ENCODE results near the gene VWA8.

The VWA8 gene

DNA sequence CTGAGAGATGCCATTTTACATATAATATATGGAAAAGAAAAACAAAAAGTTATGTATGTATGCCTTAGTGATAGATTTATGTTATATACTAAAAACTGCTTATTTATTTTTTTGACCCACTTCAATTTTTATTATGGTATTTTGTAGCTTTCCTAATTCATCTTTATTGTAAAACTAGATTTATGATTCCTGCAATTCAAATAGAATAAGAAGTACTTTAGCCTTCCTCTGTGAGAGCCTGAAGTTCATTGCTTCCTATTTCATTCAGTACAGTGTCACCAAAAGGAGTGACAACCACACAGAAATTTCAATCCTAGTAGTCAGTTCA, 345.4 kb downstream of the VWA8 start:
- Histone ChIP-seq H3K9me3 (ENCODE audit: insufficient read depth, low read length) (no peaks in the 10 kb centered on the region), H3K4me1 (ENCODE audit: low read length) (no peaks in the 10 kb centered on the region), H3K9ac (ENCODE audit: low read length) (no peak overlapping the region), H3K27me3 (ENCODE audit: low read depth, low read length) (no peaks in the 10 kb centered on the region), H3K4me3 (ENCODE audit: low read length) (no peak overlapping the region), H3K4me2 (ENCODE audit: low read length) (no peak overlapping the region), H3K36me3 (replicated peaks; ENCODE audit: low read depth, low read length) (peaks cover under 1% of the 10 kb centered on the region), H3K27ac (ENCODE audit: low read length) (no peak overlapping the region), H2AFZ (ENCODE audit: low read depth, low read length) (no peak overlapping the region), H4K20me1 (ENCODE audit: insufficient read depth, low read length) (no peaks in the 10 kb centered on the region), H3K79me2 (ENCODE audit: low read length) (no peaks in the 10 kb centered on the region)
- TF ChIP-seq EZH2phosphoT487 (IDR thresholded peaks at IDR 0.05; ENCODE audit: low read depth) = no peak
- TF ChIP-seq, protein P1, sequence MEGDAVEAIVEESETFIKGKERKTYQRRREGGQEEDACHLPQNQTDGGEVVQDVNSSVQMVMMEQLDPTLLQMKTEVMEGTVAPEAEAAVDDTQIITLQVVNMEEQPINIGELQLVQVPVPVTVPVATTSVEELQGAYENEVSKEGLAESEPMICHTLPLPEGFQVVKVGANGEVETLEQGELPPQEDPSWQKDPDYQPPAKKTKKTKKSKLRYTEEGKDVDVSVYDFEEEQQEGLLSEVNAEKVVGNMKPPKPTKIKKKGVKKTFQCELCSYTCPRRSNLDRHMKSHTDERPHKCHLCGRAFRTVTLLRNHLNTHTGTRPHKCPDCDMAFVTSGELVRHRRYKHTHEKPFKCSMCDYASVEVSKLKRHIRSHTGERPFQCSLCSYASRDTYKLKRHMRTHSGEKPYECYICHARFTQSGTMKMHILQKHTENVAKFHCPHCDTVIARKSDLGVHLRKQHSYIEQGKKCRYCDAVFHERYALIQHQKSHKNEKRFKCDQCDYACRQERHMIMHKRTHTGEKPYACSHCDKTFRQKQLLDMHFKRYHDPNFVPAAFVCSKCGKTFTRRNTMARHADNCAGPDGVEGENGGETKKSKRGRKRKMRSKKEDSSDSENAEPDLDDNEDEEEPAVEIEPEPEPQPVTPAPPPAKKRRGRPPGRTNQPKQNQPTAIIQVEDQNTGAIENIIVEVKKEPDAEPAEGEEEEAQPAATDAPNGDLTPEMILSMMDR (IDR thresholded peaks at IDR 0.05; ENCODE audit: low read depth, low read length) = no peak

DNA sequence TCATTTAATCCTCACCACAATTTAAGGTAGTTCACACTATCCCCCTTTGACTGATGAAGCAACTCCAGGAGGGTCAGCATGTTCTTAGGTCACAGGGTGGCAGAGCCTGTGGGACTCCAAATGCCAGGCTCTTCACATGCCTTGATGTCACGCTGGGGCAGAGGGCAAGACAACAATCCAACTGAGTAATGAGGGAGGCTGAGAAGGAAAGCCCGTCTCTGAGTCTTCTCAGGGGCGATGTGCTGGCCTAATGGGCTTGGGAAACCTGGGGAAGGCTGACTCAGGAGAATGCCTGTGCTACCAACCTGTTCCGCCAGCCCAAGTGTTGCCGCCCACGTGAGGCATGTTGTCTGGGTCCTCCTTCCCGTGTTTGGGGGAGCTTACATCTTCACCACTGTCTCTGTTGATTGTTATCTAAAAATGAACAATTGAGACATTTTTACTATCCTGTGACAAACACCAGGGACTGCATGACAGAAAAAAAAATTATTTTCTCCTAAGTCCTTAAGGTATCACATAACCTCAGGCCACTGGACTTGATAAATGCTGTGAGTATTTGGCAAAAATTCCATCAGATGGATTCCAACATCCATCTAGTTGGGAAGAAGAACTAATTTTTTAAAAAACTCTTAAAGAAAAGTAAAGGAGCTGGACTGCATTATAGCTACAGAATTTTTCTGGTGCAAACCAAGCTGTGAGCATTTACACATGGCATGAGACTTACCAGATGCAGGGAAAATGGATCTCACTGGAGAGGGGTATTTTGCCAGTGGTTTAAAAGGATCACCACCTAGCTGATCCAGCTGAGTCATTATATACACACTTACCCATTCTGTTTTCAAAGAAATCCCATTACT, 346.0 kb downstream of the VWA8 start:
- Histone ChIP-seq H3K27ac (ENCODE audit: low read length) (no peak overlapping the region), H3K9me3 (ENCODE audit: insufficient read depth, low read length) (no peaks in the 10 kb centered on the region), H2AFZ (ENCODE audit: low read depth, low read length) (no peak overlapping the region), H4K20me1 (ENCODE audit: insufficient read depth, low read length) (no peaks in the 10 kb centered on the region), H3K27me3 (ENCODE audit: low read depth, low read length) (no peaks in the 10 kb centered on the region), H3K36me3 (replicated peaks; ENCODE audit: low read depth, low read length) (peaks cover 4% of the 10 kb centered on the region), H3K4me1 (ENCODE audit: low read length) (no peaks in the 10 kb centered on the region), H3K9ac (ENCODE audit: low read length) (no peak overlapping the region), H3K4me3 (ENCODE audit: low read length) (no peak overlapping the region), H3K4me2 (ENCODE audit: low read length) (no peak overlapping the region), H3K79me2 (ENCODE audit: low read length) (no peaks in the 10 kb centered on the region)
- no peak for TF ChIP-seq EZH2phosphoT487 (IDR thresholded peaks at IDR 0.05; ENCODE audit: low read depth)

DNA sequence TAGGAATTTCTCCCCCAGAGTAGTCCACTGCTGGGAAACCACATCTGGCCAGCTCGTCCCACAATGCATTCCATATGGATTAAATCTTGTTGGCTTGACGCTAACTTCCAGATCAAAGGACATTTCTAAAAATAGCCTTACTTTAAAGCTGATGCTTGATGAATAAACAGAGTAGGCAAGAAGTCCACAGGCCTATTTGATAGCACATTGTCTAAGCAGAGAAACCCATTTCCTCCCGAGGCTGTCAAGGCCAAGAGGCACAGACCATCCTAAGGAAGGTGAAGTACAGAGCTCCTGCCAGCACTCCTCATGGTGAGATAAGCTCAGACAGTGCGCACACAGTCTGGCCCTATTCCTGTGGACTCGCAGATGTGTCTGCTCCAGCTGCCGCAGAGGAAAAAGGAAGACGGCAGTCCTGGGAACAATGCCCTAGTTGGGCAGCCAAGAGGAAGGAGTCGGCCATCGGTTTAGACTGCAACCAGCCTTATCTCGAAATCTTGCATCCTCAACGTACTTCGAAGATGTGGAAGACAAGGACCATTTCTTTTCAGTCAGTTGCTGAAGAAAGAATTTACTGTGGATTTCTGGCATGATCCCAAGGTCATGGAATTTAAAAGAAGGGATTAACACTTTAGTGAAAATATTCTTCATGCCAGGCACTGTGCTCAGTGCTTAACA, 346.8 kb downstream of the VWA8 start:
- no peak overlapping the region for H3K27ac ChIP-seq (ENCODE audit: low read length)
- H2AFZ ChIP-seq (ENCODE audit: low read depth, low read length) = no peak overlapping the region
- H3K4me3 ChIP-seq (ENCODE audit: low read length) = no peak overlapping the region
- no peaks in the 10 kb centered on the region for H3K27me3 ChIP-seq (ENCODE audit: low read depth, low read length)
- H3K4me1 ChIP-seq (ENCODE audit: low read length) = no peaks in the 10 kb centered on the region
- no peak overlapping the region for H3K9ac ChIP-seq (ENCODE audit: low read length)
- H3K36me3 ChIP-seq (replicated peaks; ENCODE audit: low read depth, low read length) = peaks cover 4% of the 10 kb centered on the region
- H3K79me2 ChIP-seq (ENCODE audit: low read length) = no peaks in the 10 kb centered on the region
- H3K4me2 ChIP-seq (ENCODE audit: low read length) = no peak overlapping the region
- no peaks in the 10 kb centered on the region for H4K20me1 ChIP-seq (ENCODE audit: insufficient read depth, low read length)
- H3K9me3 ChIP-seq (ENCODE audit: insufficient read depth, low read length) = no peaks in the 10 kb centered on the region
- TF ChIP-seq, protein P1 (IDR thresholded peaks at IDR 0.05; ENCODE audit: low read depth, low read length) = no peak
- TF ChIP-seq EZH2phosphoT487 (IDR thresholded peaks at IDR 0.05; ENCODE audit: low read depth) = no peak

DNA sequence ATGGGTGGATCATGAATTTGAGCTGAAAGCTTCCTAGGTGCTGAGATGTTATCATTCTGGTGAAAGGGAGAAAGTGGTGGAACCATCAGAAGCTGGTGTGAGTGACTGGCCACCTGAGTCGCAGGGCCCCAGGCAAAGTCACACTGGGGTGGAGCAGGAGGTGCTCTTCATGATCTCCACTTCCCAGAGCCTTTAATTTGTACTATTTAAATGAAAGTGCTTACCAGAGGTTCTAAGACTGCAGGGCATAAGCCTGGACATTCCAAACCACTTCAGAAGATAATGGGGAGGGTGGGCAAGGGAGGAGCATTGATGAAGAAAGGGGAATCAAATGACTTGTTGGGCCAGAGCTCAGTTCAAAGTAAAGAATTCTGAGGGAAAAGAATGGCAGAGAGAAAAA, 347.4 kb downstream of the VWA8 start:
- no peaks in the 10 kb centered on the region for H3K27me3 ChIP-seq (ENCODE audit: low read depth, low read length)
- no peak overlapping the region for H3K4me3 ChIP-seq (ENCODE audit: low read length)
- H3K4me1 ChIP-seq (ENCODE audit: low read length) = no peaks in the 10 kb centered on the region
- TF ChIP-seq, protein P1 (IDR thresholded peaks at IDR 0.05; ENCODE audit: low read depth, low read length) = no peak
- TF ChIP-seq EZH2phosphoT487 (IDR thresholded peaks at IDR 0.05; ENCODE audit: low read depth) = no peak
- no peak overlapping the region for H3K9ac ChIP-seq (ENCODE audit: low read length)
- H3K79me2 ChIP-seq (ENCODE audit: low read length) = no peaks in the 10 kb centered on the region
- H3K36me3 ChIP-seq (replicated peaks; ENCODE audit: low read depth, low read length) = peaks cover 9% of the 10 kb centered on the region
- H4K20me1 ChIP-seq (ENCODE audit: insufficient read depth, low read length) = no peaks in the 10 kb centered on the region
- no peak overlapping the region for H3K4me2 ChIP-seq (ENCODE audit: low read length)
- H3K9me3 ChIP-seq (ENCODE audit: insufficient read depth, low read length) = no peaks in the 10 kb centered on the region
- no peak overlapping the region for H3K27ac ChIP-seq (ENCODE audit: low read length)
- no peak overlapping the region for H2AFZ ChIP-seq (ENCODE audit: low read depth, low read length)

Measured in OCI-LY3 (cell line).